ENCODE measurements around the gene MGARP.
A peak's percentile ranks its signal among the peaks of the same experiment; 100 is the strongest.

The MGARP gene

DNA sequence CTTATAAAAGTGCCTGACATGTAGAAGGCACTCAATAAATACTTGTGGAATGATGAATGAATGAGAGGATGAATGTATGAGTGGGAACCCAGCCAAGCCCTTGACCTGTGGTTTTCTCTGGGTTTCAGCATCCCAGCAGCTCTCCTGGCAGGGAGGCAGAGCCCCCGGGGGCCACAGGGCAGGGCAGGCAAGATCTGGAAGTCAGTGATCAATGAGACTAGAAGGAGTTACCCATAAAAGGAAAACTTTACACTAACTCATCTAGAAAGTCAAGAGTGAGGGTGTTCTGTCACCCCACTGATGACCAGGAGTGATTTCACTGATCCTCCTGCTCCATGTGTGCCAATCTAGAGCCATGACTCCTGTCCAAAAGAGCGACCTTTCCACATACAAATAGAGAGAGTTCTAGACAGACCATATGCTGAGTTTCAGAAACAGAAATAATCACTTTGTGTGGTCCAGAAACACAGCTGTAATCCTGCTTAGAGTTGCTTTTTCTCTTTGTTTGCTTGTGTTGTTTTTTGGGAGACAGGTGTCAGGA is 37.4 kb downstream of the MGARP start:
- peak; percentile 60 for DNase-seq

- DNase-seq, result no peak
Observed at GRCh38 chr4:139241784-139242151, 38.3 kb downstream of the MGARP start.

DNA sequence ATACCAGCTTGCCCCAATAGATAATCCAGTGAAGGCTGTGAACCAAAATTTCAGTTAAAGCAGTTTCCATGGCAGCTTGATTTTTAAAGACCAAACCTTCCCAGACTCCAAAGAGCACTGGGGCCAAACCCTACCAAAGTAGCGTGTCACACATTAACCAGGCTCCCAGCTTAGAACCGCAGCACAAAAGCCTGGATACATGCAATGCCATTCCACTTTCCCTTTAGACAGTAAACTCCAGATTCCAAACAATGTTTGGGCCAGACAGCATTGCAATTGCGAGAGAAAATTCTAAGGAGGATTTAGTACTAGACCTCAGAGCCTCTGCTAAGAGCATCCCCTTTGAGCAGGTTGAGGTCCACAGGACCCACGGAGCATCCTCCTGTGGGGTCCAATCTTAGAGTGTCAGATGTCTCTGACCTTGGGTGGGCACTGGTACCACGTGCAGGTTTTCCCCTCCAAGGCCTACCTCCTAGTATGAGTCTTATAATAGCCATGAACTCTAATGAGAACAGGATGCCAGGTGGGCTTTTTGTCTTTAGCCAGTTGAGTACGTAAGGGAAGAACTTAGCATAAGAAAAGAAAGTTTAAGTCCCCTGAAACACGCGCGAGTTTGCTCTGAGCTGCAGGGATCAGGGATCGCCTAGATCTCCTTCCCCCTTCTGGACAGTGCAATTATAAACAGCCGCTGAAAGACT is 38.8 kb downstream of the MGARP start:
- no peak for DNase-seq

GRCh38 chr4:139239127-139239772 is 40.8 kb downstream of the MGARP start:
- no peak for DNase-seq

- no peak for DNase-seq
Observed at GRCh38 chr4:139234253-139234652, 45.8 kb downstream of the MGARP start.

GRCh38 chr4:139229534-139230039 is 50.4 kb downstream of the MGARP start:
- DNase-seq, result peak; percentile 54

GRCh38 chr4:139227729-139228404 is 52.2 kb downstream of the MGARP start:
- no peak for DNase-seq

DNA sequence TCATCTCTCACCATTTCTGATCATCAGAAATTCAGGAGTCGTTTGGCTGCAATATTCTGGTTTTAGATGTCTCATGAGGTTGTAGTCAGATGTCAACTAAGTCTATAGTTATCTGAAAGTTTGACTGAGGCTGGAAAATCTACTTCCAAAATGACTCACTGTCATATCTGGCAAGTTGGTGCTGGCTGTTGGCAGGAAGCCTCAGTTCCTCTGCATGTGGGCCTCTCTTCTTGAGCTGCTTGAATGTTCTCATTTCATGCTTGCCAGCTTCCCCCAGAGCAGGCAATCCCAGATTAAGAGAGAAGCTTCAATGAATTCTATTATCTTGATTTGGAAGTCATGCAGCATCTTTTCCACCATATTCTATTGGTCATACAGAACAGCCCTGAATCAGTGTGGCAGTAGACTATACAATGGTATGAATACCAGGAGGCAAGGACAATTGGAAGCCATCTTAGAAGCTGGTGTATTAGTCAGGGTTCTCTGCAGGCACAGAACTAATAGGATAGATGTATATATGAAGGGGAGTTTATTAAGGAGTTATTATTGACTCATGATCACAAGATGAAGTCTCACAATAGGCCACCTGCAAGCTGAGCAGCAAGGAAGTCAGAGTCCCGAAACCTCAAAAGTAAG is 56.2 kb downstream of the MGARP start:
- peak; percentile 27 for DNase-seq

DNA sequence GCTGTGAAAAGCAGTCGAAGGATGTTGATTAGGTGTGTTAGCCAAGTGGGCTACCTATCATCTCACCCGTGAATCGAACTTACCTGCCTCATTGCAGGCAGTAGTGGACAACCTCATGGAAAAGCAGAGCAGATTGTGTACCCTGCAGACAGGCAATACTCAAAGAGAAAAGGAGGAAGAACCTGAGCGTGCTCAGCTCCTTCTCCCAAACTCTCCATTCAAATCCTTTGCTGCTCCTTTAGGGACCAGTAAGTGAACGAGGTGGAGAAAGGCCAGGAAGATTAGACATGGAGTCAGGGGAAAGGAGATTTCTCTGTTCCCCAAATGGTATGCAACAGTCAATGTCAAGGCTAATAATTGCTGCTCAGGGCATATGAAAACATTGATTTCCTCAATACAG is 57.8 kb downstream of the MGARP start:
- DNase-seq, result no peak

DNA sequence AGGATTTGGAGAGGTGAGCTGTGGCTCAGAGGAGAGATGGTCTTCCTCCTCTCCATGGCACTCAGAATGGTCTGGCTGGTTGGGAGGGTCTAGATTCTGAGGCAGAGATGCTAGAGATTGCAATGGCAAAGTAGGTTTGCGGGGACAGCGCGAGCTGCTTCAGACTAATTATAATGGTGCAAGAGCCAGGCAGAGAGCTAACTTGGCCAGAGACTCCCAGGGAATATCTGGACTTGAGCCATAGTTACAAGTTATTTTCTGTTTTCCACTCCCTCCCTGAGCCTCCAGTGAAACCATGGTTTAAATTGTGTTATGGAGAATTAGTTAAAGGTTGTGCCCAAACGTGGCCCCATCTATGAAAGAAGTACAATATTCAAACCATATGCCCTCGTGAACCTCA is 58.3 kb downstream of the MGARP start:
- no peak for DNase-seq

GRCh38 chr4:139219450-139220055 is 60.5 kb downstream of the MGARP start:
- DNase-seq, result no peak

Data from HCEC 1CT (cell line).